ENCODE results near the gene COMT. TPM values are rescaled to one million over a fixed set of nuclear protein-coding genes. Genes with fewer than 3 reads are reported as not detected.
"Not testable (repeated sequence)": the region's sequence is repeated elsewhere in the genome, so short reads cannot be mapped to it uniquely, and the experiment has no call there.

The COMT gene
- total RNA-seq, 1 experiment from 2014 or later: 585 TPM

- in situ Hi-C loops (cut with HindIII; ENCODE audit: low pct_unique_long_range_greater_than_20kb, low sequenced_read_pairs): loop anchor here (10.0 kb wide), 1 partner anchor 165 kb away; no protein-coding TSS in a partner anchor
- DNase-seq (ENCODE audit: low read depth): no peak
Observed at GRCh38 chr22:19919701-19920363, 21.7 kb upstream of the COMT start.

- DNase-seq (ENCODE audit: low read depth): no peak
- in situ Hi-C loops (cut with HindIII; ENCODE audit: low pct_unique_long_range_greater_than_20kb, low sequenced_read_pairs): loop anchor here (10.0 kb wide), 1 partner anchor 167 kb away; no protein-coding TSS in a partner anchor
Observed at GRCh38 chr22:19921544-19922081, 20.0 kb upstream of the COMT start.

- DNase-seq (ENCODE audit: low read depth): no peak
- in situ Hi-C loops (cut with HindIII; ENCODE audit: low pct_unique_long_range_greater_than_20kb, low sequenced_read_pairs): loop anchor here (10.0 kb wide), 1 partner anchor 169 kb away; no protein-coding TSS in a partner anchor
Observed at GRCh38 chr22:19923914-19924513, 17.6 kb upstream of the COMT start.

- in situ Hi-C loops (cut with HindIII; ENCODE audit: low pct_unique_long_range_greater_than_20kb, low sequenced_read_pairs): loop anchor here (10.0 kb wide), 1 partner anchor 171 kb away; no protein-coding TSS in a partner anchor
Observed at GRCh38 chr22:19926028-19926427, 15.5 kb upstream of the COMT start.

GRCh38 chr22:19927696-19928095, 13.9 kb upstream of the COMT start:
- in situ Hi-C loops (cut with HindIII; ENCODE audit: low pct_unique_long_range_greater_than_20kb, low sequenced_read_pairs): loop anchor here (10.0 kb wide), 1 partner anchor 173 kb away; no protein-coding TSS in a partner anchor
- no peak for DNase-seq (ENCODE audit: low read depth)

More at GRCh38 chr22:19926028-19926427, 15.5 kb upstream of the COMT start:
- not testable (repeated sequence) for DNase-seq (ENCODE audit: low read depth)

GRCh38 chr22:19928207-19928606, 13.4 kb upstream of the COMT start:
- DNase-seq (ENCODE audit: low read depth): no peak
- in situ Hi-C loops (cut with HindIII; ENCODE audit: low pct_unique_long_range_greater_than_20kb, low sequenced_read_pairs): loop anchor here (10.0 kb wide), 1 partner anchor 173 kb away; no protein-coding TSS in a partner anchor

GRCh38 chr22:19929586-19930550, 11.7 kb upstream of the COMT start:
- in situ Hi-C loops (cut with HindIII; ENCODE audit: low pct_unique_long_range_greater_than_20kb, low sequenced_read_pairs): loop anchor here (10.0 kb wide), 1 partner anchor 175 kb away; no protein-coding TSS in a partner anchor
- no peak for DNase-seq (ENCODE audit: low read depth)

GRCh38 chr22:19930551-19931486, 10.8 kb upstream of the COMT start:
- DNase-seq (ENCODE audit: low read depth): no peak
- in situ Hi-C loops (cut with HindIII; ENCODE audit: low pct_unique_long_range_greater_than_20kb, low sequenced_read_pairs): no loop called here

- in situ Hi-C loops (cut with HindIII; ENCODE audit: low pct_unique_long_range_greater_than_20kb, low sequenced_read_pairs): no loop called here
- DNase-seq (ENCODE audit: low read depth): no peak
Observed at GRCh38 chr22:19931514-19931913, 10.1 kb upstream of the COMT start.

GRCh38 chr22:19932367-19933206, 9.0 kb upstream of the COMT start:
- no peak for DNase-seq (ENCODE audit: low read depth)
- in situ Hi-C loops (cut with HindIII; ENCODE audit: low pct_unique_long_range_greater_than_20kb, low sequenced_read_pairs): no loop called here

- no peak for DNase-seq (ENCODE audit: low read depth)
- in situ Hi-C loops (cut with HindIII; ENCODE audit: low pct_unique_long_range_greater_than_20kb, low sequenced_read_pairs): no loop called here
Observed at GRCh38 chr22:19933341-19934241, 8.0 kb upstream of the COMT start.

GRCh38 chr22:19935123-19935718, 6.4 kb upstream of the COMT start:
- DNase-seq (ENCODE audit: low read depth); in situ Hi-C loops (cut with HindIII; ENCODE audit: low pct_unique_long_range_greater_than_20kb, low sequenced_read_pairs): not testable (repeated sequence)

- no peak for DNase-seq (ENCODE audit: low read depth)
Observed at GRCh38 chr22:19936513-19936912, 5.1 kb upstream of the COMT start.

GRCh38 chr22:19937616-19938473, 3.7 kb upstream of the COMT start:
- no peak for DNase-seq (ENCODE audit: low read depth)
- in situ Hi-C loops (cut with HindIII; ENCODE audit: low pct_unique_long_range_greater_than_20kb, low sequenced_read_pairs): no loop called here

More at GRCh38 chr22:19936513-19936912, 5.1 kb upstream of the COMT start:
- in situ Hi-C loops (cut with HindIII; ENCODE audit: low pct_unique_long_range_greater_than_20kb, low sequenced_read_pairs): no loop called here

Data from Caki2 (cell line).